CD4-positive, alpha-beta T cell (primary cell): ENCODE results near the gene SATB2. TPM values are rescaled to one million over a fixed set of nuclear protein-coding genes. Genes with fewer than 3 reads are reported as not detected.

Source experiments
- ATAC-seq: fragments of 200-7000 bp; cut with Tn5 transposase; one replicate; pipeline ENCODE4 v1.10.0; 2022; ENCODE audit warnings: mild to moderate bottlenecking; ENCODE audit not compliant: poor library complexity
- CTCF ChIA-PET: fragments of 350-600 bp; sonication (Branson Sonifier 250); formaldehyde crosslinking; loops from one replicate; lab custom pipeline; 2021; ENCODE audit warnings: antibody characterized with exemption, inconsistent platforms; lab: Charles Lee
- POLR2A ChIA-PET: fragments of 350-600 bp; sonication (Branson Sonifier 250); formaldehyde crosslinking; loops from one replicate; lab custom pipeline; 2021; ENCODE audit warnings: antibody characterized with exemption, inconsistent platforms; lab: Charles Lee
- DNase-seq, 14 experiments: peaks; one replicate each; pipeline ENCODE4 v3.0.0-alpha.2; 2013 to 2020; ENCODE audit warnings: mixed read lengths in 2 of 14
- H3K27ac ChIP-seq, 2 donors: one replicate each; pipeline versions ENCODE4 v1.5.1 to v1.7.0; 2013; ENCODE audit warnings: low read length in 2 of 2, low read depth in 1 of 2, mild to moderate bottlenecking in 1 of 2
- H3K27me3 ChIP-seq, 2 experiments: 1 replicate in 1 of 2; 2 replicates in 1 of 2; pipeline versions ENCODE4 v1.6.1 to v1.7.0; 2013; ENCODE audit warnings: low read length in 2 of 2, control low read depth in 1 of 2, mild to moderate bottlenecking in 1 of 2, moderate library complexity in 1 of 2; ENCODE audit not compliant: insufficient read depth in 2 of 2, control insufficient read depth in 1 of 2
- H3K36me3 ChIP-seq: one replicate; pipeline ENCODE4 v1.6.1; 2013; ENCODE audit warnings: low read length, control low read depth; ENCODE audit not compliant: insufficient read depth
- H3K4me1 ChIP-seq: one replicate; pipeline ENCODE4 v1.6.1; 2013; ENCODE audit warnings: low read length, control low read depth; ENCODE audit not compliant: insufficient read depth
- H3K4me3 ChIP-seq: one replicate; pipeline ENCODE4 v1.5.1; 2013; ENCODE audit warnings: mild to moderate bottlenecking, low read length, moderate library complexity
- H3K9me3 ChIP-seq, 2 experiments: 1 replicate in 1 of 2; 2 replicates in 1 of 2; pipeline versions ENCODE4 v1.6.1 to v1.7.0; 2013; ENCODE audit warnings: low read length in 2 of 2, mild to moderate bottlenecking in 2 of 2, control low read depth in 1 of 2, moderate library complexity in 1 of 2; ENCODE audit not compliant: control insufficient read depth in 1 of 2, insufficient read depth in 1 of 2
- H3K27ac Mint-ChIP-seq: one replicate; pipeline ENCODE4 v1.8.0; 2020; ENCODE audit warnings: mixed read lengths
- H3K27me3 Mint-ChIP-seq: one replicate; pipeline ENCODE4 v1.8.0; 2021; ENCODE audit warnings: mixed read lengths
- H3K36me3 Mint-ChIP-seq: one replicate; pipeline ENCODE4 v1.8.0; 2021; ENCODE audit warnings: low read depth, mixed read lengths
- H3K4me1 Mint-ChIP-seq: one replicate; pipeline ENCODE4 v1.8.0; 2021; ENCODE audit warnings: low read depth, mixed read lengths
- H3K4me3 Mint-ChIP-seq: one replicate; pipeline ENCODE4 v1.8.0; 2020; ENCODE audit warnings: mild to moderate bottlenecking, mixed read lengths
- H3K9me3 Mint-ChIP-seq: one replicate; pipeline ENCODE4 v1.8.0; 2020; ENCODE audit warnings: mixed read lengths
- CTCF ChIP-seq: fragments of 200-600 bp; IDR thresholded peaks from one replicate; pipeline ENCODE4 v1.8.0; 2022; ENCODE audit warnings: antibody characterized with exemption, mild to moderate bottlenecking
- intact Hi-C, 2 experiments: fragments of 100-400 bp; cut with DNase I in 1 of 2; cut with micrococcal nuclease in 1 of 2; formaldehyde crosslinking; loops; one replicate each; pipeline versions ENCODE4 v1.15.1 to v1.9.0; 2023 to 2025; cut with DNase I, micrococcal nuclease
- total RNA-seq, 174 experiments: library from RNA in 2 of 174; stranded (reverse) in 2 of 174; gene quantifications; one replicate each; pipeline ENCODE4 v1.2.3 and lab custom pipeline; 2021 to 2026

The SATB2 gene
- total RNA-seq, 2 experiments from 2014 or later = not detected

GRCh38 chr2:199499005-199499404 lies 41.3 kb upstream of the SATB2 start:
- DNase-seq = no peak
- CTCF ChIA-PET = interaction anchor here (0.9 kb wide), 1 partner anchor 10 kb away, joined by 3 read pairs; no protein-coding TSS in a partner anchor
- Mint-ChIP-seq H3K4me1 (no peaks in the 10 kb centered on the region), H3K36me3 (no peaks in the 10 kb centered on the region), H3K4me3 (no peak overlapping the region), H3K9me3 (no peaks in the 10 kb centered on the region), H3K27ac (no peak overlapping the region), H3K27me3 (peaks cover 38% of the 10 kb centered on the region)
- POLR2A ChIA-PET = no interaction called here
- Histone ChIP-seq H3K4me3 (no peak overlapping the region), H3K36me3 (no peaks in the 10 kb centered on the region), H3K27ac (no peak overlapping the region), H3K4me1 (no peaks in the 10 kb centered on the region), H3K9me3 (no peaks in the 10 kb centered on the region), H3K27me3 (peaks cover 0 to 4% of the 10 kb centered on the region in 2 experiments)
- intact Hi-C loops = no loop called here
- no peak for TF ChIP-seq CTCF
- ATAC-seq = no peak

- no peaks in the 10 kb centered on the region for H3K36me3 ChIP-seq
- Mint-ChIP-seq H3K4me1 (no peaks in the 10 kb centered on the region), H3K9me3 (no peaks in the 10 kb centered on the region), H3K27me3 (peaks cover 33% of the 10 kb centered on the region), H3K27ac (no peak overlapping the region), H3K4me3 (no peak overlapping the region), H3K36me3 (no peaks in the 10 kb centered on the region)
- DNase-seq (no peak), ATAC-seq (no peak)
- POLR2A ChIA-PET = no interaction called here
- H3K4me3 ChIP-seq = no peak overlapping the region
- no peak for TF ChIP-seq CTCF
- peaks cover 0 to 4% of the 10 kb centered on the region in 2 experiments for H3K27me3 ChIP-seq
- intact Hi-C loops = no loop called here
- H3K27ac ChIP-seq = no peak overlapping the region
- H3K4me1 ChIP-seq = no peaks in the 10 kb centered on the region
- CTCF ChIA-PET = no interaction called here
- H3K9me3 ChIP-seq = no peaks in the 10 kb centered on the region
These were observed 37.4 kb upstream of the SATB2 start for GRCh38 chr2:199495147-199495546.

- Mint-ChIP-seq H3K36me3 (no peaks in the 10 kb centered on the region), H3K27me3 (peaks cover 36% of the 10 kb centered on the region), H3K27ac (no peak overlapping the region), H3K4me1 (no peaks in the 10 kb centered on the region), H3K9me3 (no peaks in the 10 kb centered on the region), H3K4me3 (no peak overlapping the region)
- Histone ChIP-seq H3K4me3 (no peak overlapping the region), H3K27ac (no peak overlapping the region), H3K27me3 (peaks cover 0 to 13% of the 10 kb centered on the region in 2 experiments), H3K4me1 (no peaks in the 10 kb centered on the region), H3K36me3 (no peaks in the 10 kb centered on the region), H3K9me3 (no peaks in the 10 kb centered on the region)
- DNase-seq = no peak
- ChIA-PET POLR2A (no interaction called here), CTCF (interaction anchor here (2.6 kb wide), 1 partner anchor 1176 kb away, joined by 24 read pairs; no protein-coding TSS in a partner anchor)
- TF ChIP-seq CTCF = no peak
- no peak for ATAC-seq
- intact Hi-C loops = no loop called here
These were observed 32.3 kb upstream of the SATB2 start for GRCh38 chr2:199490049-199490448.
